NCI-H2171 treated with DMSO at 0.1 percent for 48 hours (cell line): ENCODE results near the gene CCDC126.
"Not testable (repeated sequence)": the region's sequence is repeated elsewhere in the genome, so short reads cannot be mapped to it uniquely, and the experiment has no call there.

Experiments used
- DNase-seq: peaks from one replicate; lab custom pipeline; 2025; lab: John Stamatoyannopoulos, UW

The CCDC126 gene, protein sequence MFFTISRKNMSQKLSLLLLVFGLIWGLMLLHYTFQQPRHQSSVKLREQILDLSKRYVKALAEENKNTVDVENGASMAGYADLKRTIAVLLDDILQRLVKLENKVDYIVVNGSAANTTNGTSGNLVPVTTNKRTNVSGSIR

DNA sequence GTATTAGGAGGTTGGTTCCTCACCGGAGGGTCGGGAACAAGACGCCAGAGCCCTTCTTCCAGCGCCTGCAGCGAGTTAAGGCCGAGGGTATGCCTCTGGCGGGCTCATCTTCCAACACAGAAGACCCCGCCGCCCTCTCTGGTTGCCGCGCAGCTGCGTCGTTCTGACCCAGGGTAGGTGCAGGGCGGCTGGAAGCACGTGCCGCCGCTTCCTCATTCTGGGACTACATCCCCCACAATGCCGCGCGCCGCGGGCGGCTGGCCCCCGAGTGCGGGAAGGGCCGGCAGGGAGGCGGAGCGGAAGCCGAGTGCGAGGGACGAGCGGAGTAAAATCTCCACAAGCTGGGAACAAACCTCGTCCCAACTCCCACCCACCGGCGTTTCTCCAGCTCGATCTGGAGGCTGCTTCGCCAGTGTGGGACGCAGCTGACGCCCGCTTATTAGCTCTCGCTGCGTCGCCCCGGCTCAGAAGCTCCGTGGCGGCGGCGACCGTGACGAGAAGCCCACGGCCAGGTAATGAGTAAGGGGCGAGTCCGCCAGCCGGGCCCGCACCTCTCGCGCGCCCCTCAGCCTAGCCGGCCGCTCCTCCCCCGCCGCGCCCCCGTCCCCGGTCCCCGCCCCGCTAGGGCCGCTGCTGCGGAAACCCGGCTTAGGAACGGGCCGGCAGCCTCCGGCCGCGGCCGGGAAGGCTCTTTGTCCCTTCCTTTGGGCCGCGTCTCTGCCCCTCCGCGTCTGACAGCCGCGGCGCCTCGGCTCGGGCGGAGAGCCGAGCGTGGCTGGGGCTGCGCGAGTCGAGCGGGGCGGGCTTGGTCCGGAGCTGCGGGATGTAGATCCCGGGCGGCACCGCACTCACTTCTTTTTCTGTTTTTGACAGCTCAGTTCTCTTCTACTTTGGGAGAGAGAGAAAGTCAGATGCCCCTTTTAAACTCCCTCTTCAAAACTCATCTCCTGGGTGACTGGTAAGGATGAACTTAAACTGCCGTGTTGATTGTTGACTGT lies at the start of gene CCDC126:
TSS of gene CCDC126 (plus strand) at position 289 of the 998 bp plus-strand sequence. CDS start 13,934 bp downstream, outside the sequence.
- DNase-seq = peak; percentile 79

DNA sequence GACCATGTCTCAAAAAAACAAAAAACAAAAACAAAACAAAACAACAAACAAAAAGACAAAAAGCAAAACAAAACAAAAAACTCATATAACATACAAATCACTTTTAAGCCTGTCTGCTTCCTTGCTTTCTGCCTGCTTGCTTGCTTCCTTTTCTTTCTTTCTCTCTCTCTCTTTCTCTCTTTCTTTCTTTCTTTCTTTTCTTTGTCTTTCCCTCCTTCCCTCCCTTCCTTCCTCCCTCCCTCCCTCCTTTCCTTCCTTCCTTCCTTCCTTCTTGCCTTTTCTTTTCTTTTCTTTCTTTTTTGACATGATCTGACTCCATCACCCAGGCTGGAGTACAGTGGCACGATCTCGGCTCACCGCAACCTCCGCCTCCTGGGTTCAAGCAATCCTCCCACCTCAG lies 49.5 kb upstream of the CCDC126 start:
- DNase-seq = no peak

DNA sequence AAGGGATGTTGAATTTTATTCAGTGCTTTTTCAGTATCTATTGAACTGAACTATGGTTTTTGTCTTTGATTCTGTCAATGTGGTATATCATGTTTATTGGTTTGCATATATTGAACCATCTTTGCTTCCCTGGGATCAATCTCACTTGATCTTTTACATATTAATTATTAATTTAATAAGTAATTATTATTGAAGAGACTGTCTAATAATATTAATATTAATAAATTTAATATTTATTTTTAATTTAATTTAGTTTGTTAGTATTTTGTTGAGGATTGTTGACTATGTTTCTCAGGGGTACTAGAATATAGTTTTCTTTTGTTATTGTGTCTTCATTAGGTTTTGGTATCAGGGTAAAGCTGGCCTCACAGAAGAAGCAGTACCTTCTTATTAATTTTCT lies 38.9 kb upstream of the CCDC126 start:
- DNase-seq = no peak

- DNase-seq = peak; percentile 61
Measured at GRCh38 chr7:23570592-23571200, 26.5 kb upstream of the CCDC126 start.

DNA sequence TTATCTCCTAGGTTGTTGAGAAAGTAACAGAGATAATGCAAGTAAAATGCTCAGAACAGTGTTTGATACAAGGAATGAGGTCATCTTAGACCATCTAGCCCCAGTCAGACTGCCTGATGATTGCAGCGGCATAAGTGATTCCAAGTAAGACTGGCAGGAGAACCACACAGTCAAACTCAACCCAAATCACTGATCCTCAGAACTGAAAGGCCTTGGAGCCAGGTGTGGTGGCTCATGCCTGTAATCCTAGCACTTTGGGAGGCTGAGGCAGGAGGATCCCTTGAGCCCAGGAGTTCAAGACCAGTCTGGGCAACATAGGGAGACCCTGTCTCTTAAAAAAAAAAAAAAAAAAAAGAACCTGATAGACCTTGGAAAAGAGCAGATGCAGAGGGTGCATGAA lies 15.2 kb upstream of the CCDC126 start:
- not testable (repeated sequence) for DNase-seq

GRCh38 chr7:23585304-23585703 lies 11.9 kb upstream of the CCDC126 start:
- DNase-seq = not testable (repeated sequence)

DNA sequence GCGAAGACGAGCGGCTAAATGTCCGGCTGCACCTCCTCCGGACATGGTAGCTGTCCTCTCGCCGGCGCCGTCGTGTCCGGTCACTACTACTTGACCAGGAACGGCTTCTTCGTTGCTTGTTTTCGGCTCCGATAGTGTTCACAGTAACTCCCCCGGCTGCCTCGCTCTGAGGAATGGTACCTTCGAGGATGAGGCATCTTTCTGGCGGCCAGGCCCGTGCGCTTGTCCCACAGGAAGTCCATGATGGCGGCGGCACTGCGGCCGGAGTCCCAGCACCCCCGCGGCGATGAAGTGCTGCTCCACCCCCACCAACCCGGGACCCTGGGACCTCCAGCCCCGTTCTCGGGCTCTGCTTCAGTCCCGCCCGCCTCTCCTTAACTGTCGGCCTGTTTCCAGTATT lies 11.0 kb upstream of the CCDC126 start:
- no peak for DNase-seq

- no peak for DNase-seq
Measured at GRCh38 chr7:23590529-23590928, 6.7 kb upstream of the CCDC126 start.

DNA sequence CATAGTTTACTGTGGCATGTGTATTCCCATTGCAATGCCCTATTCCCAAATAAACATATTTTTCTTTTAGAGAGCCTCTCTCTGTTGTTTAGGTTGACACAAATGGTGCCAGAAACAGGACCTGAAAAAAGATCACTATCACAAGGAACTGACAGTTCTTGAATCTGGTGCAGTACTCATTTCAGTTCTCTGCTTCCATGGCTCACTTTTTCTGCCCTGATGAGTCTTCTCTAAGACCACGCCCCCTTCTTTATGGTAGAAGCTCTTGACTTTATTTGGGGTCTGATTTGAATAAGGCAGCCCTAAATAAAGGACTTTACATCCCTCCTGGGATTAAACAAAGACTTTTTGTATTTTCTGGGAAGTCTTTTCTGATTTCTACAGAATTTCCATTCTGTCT lies 3.5 kb upstream of the CCDC126 start:
- DNase-seq = no peak

DNA sequence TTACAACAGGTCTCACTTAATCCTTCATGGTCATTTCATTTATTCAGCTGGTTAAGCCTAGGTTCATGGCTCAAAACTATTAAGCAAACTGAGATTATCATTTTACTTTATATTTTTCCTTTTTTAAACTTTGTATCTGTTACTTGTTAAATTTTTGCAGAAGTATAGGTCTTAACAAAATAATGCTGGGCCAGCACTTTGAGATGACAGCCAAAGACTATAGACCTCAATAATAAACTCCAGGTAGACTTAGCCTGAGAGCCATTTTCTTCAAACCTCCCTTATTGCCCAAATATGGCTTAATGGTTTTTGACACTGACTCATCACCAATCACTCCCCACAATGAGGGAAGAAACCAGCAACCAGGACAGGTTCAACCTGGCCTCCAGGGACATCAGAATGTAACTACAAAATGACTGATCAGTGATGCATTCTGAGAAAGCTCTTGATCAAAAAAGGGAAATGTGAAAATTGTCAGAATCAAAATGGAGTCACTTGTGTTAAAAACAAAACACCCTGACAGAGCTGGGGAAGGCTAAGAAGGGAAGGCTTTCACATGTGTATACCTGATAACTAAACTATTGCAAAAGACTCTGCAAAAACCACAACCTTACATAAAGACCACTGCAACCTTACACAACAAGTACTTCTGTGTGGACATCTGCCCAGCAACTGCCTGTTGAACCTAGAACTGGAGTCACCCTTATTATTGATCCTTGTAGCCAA lies 2.1 kb upstream of the CCDC126 start:
- no peak for DNase-seq

DNA sequence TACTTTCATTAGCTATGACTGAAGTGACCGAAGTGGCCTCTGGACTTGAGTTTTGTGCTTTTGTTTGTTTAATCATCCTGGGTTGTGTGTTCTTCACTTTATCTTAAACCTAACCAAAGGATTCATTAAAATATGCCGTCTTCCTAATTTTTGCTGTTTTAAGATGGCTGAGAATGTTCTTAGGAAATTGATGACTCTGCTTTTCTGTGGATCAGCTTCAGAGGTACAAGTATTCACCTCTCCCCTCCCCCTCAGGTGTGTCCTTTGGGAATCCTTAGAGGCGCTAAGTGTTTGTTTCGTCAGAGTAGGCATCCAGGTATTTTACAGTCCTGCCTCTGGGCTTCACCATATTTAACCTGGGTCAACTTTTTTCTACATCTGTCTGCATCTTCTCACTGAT lies 1.1 kb downstream of the CCDC126 start:
- no peak for DNase-seq

DNA sequence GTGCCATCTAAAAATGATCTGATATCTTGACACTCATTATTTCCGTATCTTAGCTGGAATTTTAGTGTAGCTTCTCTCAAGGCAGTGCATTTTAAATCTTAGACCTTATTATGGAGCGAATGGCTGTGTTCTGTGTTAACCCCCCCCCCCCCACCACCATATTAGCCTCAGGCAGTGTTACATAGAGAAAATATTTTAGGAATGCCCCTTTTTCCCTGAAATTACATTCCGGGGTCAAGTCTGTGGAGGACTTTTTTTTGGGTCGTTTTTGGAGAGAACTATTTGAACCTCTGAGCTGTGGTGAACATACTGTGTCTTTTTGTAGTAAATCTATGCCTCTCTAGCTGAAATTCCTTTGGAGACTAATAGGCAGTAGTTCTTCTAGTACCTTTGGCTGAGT lies 3.1 kb downstream of the CCDC126 start:
- DNase-seq = no peak

GRCh38 chr7:23603632-23604295 lies 6.6 kb downstream of the CCDC126 start:
- no peak for DNase-seq

GRCh38 chr7:23604296-23604640 lies 7.1 kb downstream of the CCDC126 start:
- DNase-seq = no peak

DNA sequence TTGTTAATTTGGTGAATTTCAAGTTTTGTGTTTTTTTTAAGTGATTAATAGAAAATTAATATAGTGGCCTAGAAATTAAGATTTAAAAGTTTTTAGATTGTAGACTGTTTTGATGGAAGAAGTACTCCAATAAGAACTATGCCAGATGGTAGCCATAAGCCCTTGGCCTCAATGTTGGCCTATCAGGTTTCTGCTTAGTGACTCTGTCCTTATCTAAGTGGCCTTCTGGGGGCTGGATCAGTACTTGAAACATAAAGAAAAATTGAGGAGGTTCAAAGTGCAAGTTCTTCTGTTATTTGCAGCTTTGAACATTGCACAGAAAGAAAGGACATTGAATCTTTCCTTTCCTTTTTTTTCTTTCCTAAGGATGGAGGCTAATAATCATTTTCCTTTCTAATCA lies 9.9 kb downstream of the CCDC126 start:
- DNase-seq = peak; percentile 21

GRCh38 chr7:23607866-23608265 lies 10.7 kb downstream of the CCDC126 start:
- no peak for DNase-seq

DNA sequence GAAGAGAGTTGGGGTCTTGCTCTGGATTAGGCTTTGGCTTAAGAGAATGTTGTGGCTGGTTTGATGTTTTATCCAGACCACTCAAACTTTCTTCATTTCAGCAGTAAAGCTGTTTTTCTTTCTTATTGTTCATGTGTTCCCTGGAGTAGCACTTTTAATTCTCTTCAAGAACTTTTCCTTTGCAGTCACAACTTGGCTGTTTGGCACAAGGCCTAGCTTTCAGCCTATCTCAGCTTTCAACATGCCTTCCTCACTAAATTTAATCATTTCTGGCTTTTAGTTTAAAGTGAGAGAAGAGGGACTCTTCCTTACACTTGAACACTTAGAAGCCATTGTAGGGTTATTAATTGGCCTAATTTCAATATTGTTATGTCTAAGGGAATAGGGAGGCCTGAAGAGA lies 18.1 kb downstream of the CCDC126 start:
- no peak for DNase-seq

DNA sequence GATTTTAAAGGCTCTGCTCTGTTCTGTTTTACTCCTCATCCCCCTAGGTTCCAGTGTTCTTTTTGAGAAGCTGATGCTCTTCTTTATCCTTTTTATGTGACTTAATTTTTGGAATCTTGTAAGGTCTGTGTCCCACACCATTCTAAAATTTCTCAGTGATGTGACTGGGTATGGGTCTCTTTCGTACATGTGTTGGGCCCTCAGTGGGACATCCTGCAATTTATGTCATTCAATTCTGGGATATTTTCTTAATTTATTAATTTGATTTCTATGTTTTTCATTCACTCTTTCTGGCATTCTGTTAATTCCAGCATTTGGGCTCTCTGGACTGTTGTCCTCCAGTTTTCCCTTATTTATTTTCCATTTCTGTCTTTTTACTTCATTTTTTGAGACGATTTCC lies 19.4 kb downstream of the CCDC126 start:
- DNase-seq = no peak

DNA sequence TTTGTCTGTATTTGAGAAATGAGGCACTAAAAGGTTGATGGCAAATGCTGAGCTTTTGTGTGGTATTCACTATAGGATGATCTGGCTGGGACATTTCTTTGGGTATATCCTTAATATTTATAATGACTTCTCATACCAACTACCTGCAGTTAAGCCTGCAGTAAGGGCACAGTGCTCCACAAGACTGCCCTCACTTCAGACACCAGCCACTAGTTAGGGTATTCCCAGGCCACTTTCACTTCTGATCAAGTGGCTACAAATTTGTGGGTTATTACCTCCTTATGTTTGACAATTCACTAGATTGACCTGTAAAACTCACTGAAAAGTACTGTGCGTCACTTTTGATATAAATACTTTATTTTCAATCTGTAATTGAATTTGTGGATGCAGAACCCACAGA lies 20.3 kb downstream of the CCDC126 start:
- no peak for DNase-seq

- DNase-seq = no peak
Measured at GRCh38 chr7:23618241-23618640, 21.1 kb downstream of the CCDC126 start.

GRCh38 chr7:23619141-23619540 lies 22.0 kb downstream of the CCDC126 start:
- DNase-seq = no peak

- DNase-seq = no peak
Measured at GRCh38 chr7:23622506-23622925, 25.3 kb downstream of the CCDC126 start.
